Ishikawa (cell line): Measurements from ENCODE around the gene ZNF860.

Experiments
- CEBPB ChIP-seq: IDR thresholded peaks from 2 replicates; pipeline ENCODE4 v1.6.1; 2012
- EP300 ChIP-seq: IDR thresholded peaks from 2 replicates; pipeline ENCODE4 v1.6.1; 2012; ENCODE audit warnings: borderline replicate concordance
- MAX ChIP-seq: IDR thresholded peaks from 2 replicates; pipeline ENCODE4 v1.6.1; 2012
- NFIC ChIP-seq: IDR thresholded peaks from 2 replicates; pipeline ENCODE4 v1.6.1; 2012
- RAD21 ChIP-seq: IDR thresholded peaks from 2 replicates; pipeline ENCODE4 v1.6.1; 2012; ENCODE audit warnings: low read depth
- REST ChIP-seq: IDR thresholded peaks from 2 replicates; pipeline ENCODE4 v1.6.1; 2012; ENCODE audit warnings: low read depth, mild to moderate bottlenecking
- TAF1 ChIP-seq: IDR thresholded peaks from 2 replicates; pipeline ENCODE4 v1.6.1; 2012; ENCODE audit warnings: low read depth, mild to moderate bottlenecking
- USF1 ChIP-seq: IDR thresholded peaks from 2 replicates; pipeline ENCODE4 v1.6.1; 2012

GRCh38 chr3:31976302-31976701, 5.2 kb upstream of the ZNF860 start:
- TF ChIP-seq TAF1 (no peak), CEBPB (no peak), REST (no peak), MAX (no peak), EP300 (no peak), NFIC (no peak), USF1 (no peak), RAD21 (no peak)
